ENCODE data around the gene BNC2.

- TF ChIP-seq, protein P1, sequence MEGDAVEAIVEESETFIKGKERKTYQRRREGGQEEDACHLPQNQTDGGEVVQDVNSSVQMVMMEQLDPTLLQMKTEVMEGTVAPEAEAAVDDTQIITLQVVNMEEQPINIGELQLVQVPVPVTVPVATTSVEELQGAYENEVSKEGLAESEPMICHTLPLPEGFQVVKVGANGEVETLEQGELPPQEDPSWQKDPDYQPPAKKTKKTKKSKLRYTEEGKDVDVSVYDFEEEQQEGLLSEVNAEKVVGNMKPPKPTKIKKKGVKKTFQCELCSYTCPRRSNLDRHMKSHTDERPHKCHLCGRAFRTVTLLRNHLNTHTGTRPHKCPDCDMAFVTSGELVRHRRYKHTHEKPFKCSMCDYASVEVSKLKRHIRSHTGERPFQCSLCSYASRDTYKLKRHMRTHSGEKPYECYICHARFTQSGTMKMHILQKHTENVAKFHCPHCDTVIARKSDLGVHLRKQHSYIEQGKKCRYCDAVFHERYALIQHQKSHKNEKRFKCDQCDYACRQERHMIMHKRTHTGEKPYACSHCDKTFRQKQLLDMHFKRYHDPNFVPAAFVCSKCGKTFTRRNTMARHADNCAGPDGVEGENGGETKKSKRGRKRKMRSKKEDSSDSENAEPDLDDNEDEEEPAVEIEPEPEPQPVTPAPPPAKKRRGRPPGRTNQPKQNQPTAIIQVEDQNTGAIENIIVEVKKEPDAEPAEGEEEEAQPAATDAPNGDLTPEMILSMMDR (CRISPR knock-in tag; IDR thresholded peaks at IDR 0.05), result no peak
- TF ChIP-seq ZBTB34 (CRISPR knock-in tag; IDR thresholded peaks at IDR 0.05) (0 out of 2 replicates have a peak, but pooled peaks have one; percentile 27), ZNF18 (CRISPR knock-in tag; IDR thresholded peaks at IDR 0.05; ENCODE audit: insufficient replicate concordance) (no peak), JUNB (CRISPR knock-in tag; IDR thresholded peaks at IDR 0.05; ENCODE audit: borderline replicate concordance) (no peak), MXI1 (IDR thresholded peaks at IDR 0.05; ENCODE audit: borderline replicate concordance, low read depth, low read length) (peak; percentile 10; the same call in 1 of the 3 replicates), ZNF776 (CRISPR knock-in tag; IDR thresholded peaks at IDR 0.05) (no peak), ZNF770 (CRISPR knock-in tag; IDR thresholded peaks at IDR 0.05) (no peak), ZNF660 (CRISPR knock-in tag; IDR thresholded peaks at IDR 0.05; ENCODE audit: borderline replicate concordance, low read depth) (no peak), POLR2AphosphoS2 (IDR thresholded peaks at IDR 0.05; ENCODE audit: low read depth, low read length) (no peak), RNF2 (conservative IDR thresholded peaks at IDR 0.05; ENCODE audit: low read depth) (peak; percentile 88; the same call in 1 of the 2 replicates), ZNF879 (CRISPR knock-in tag; IDR thresholded peaks at IDR 0.05) (no peak)
- TF ChIP-seq, protein P2, sequence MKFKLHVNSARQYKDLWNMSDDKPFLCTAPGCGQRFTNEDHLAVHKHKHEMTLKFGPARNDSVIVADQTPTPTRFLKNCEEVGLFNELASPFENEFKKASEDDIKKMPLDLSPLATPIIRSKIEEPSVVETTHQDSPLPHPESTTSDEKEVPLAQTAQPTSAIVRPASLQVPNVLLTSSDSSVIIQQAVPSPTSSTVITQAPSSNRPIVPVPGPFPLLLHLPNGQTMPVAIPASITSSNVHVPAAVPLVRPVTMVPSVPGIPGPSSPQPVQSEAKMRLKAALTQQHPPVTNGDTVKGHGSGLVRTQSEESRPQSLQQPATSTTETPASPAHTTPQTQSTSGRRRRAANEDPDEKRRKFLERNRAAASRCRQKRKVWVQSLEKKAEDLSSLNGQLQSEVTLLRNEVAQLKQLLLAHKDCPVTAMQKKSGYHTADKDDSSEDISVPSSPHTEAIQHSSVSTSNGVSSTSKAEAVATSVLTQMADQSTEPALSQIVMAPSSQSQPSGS (CRISPR knock-in tag; IDR thresholded peaks at IDR 0.05), result peak; percentile 77; the same call in 1 of the 2 replicates
These were observed 456.9 kb downstream of the BNC2 start for GRCh38 chr9:16413509-16414016.
